Activated CD4-positive, alpha-beta T cell treated with anti-CD3 and anti-CD28 coated beads, Interleukin-2, amount 50 U/mL, for 48 hours (primary cell): Measurements from ENCODE around the gene UBAP1L.
A peak's percentile ranks its signal among the peaks of the same experiment; 100 is the strongest.
"Not testable (repeated sequence)": the region's sequence is repeated elsewhere in the genome, so short reads cannot be mapped to it uniquely, and the experiment has no call there.

Source experiments
- DNase-seq, 2 experiments: peaks; one replicate each; pipeline ENCODE4 v3.0.0-alpha.2; 2020

The UBAP1L gene

DNA sequence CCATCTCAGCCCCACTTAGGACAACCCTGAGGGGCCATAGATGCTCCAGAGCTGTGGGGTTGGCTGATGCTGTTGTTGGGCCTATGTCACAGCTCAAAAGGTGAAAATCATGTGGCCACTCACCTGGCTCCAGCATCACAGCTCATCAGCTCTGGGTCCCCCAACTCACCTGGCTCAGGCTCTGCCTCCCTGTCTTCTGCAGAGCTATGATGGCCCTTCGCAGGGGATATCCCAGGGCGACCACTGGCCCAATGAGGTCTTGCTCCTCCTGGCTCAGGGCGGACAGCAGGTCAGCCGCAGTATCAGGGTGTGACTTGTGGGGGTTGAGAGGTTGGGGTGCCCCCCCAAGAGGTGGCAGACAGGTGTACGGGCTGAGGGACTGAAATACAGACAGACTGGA is 15.7 kb downstream of the UBAP1L start:
- no peak for DNase-seq

DNA sequence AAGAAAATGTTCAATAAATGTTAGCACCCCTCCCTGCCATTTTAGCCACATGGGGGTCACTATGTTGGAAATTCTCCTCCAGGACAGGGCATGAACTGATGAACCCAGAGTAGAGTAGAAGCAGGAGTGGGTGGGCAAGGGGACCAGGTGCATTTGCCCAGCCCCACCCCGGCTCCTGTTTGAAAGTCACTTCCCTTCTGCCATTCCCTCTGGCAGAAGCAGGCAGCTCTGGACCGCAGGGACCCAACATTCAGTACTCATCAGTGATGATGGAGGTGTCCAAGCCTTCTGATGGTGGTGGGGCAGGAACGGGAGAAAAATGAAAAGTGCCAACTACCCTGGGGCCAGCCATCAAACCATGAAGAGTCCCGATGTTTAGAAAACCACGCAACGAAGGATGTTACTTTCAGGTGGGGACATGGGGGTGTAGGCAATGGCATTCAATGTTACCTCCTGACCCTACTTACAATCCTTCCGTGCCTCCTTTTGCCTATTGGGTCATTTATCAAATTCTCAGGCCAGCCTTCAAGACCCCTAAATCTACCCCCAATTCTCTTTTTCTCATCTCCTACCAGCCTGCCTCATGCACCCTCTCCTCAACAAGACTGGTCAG is 17.2 kb downstream of the UBAP1L start:
- no peak for DNase-seq

DNA sequence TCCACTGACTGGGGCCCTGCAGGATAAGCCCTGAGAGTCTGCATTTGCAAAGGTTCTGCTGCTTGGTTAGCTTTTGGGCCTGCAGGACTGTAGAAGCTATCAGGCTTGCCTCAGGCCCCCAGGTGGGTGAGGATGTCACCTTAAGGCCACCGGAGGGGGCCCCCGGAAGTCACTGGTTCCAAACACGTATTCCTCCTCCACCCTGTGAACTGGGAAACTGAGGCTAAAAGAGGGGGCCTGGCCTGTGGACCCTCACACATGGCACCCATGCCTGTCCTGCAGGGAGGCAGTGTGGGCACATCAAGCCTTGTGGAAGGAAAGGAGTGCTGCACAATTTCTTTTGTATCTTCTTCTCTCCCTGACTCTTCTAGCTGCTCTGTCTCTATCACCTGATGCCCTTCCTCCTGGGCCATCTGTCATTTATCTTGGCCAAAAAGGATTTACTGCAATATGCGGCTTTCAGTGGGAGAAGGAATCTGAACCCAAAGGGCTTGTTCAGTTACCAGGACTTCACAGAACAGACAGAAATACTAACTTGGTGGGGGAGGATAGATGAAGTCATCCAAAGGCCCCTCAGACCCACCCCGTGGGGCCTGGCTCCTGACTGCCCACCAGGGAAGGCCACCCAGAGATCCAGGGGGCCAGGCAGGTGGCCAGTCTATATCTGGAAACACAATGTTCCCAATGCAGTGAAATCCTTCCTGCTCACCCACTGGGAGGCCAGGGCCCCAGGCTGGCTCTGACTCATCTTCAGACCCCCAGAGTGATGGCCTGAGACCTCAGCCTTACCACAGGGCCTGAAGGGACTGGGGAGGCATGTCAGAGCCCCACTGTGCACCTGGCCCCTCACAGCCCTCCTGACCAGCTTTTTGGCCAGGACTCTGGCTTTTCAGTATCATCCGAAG is 18.3 kb downstream of the UBAP1L start:
- DNase-seq, result no peak

DNA sequence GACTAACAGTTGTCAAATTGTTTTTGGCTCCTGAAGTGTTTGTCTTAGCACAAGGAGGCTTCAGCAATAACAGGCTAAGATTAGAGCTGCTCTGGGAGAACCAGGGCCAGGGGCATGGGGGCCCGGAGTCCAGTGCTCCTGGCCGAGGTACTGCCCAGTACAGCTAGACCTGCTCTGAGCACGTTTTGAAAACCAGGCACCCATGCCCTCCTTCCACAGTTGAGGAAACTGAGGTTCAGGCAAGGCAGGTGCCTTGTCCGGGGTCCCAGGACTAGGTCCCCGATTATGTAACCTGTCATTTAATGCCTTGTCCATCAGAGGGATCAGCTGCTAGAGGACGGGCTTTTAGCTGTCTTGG is 19.3 kb downstream of the UBAP1L start:
- DNase-seq, result no peak

DNA sequence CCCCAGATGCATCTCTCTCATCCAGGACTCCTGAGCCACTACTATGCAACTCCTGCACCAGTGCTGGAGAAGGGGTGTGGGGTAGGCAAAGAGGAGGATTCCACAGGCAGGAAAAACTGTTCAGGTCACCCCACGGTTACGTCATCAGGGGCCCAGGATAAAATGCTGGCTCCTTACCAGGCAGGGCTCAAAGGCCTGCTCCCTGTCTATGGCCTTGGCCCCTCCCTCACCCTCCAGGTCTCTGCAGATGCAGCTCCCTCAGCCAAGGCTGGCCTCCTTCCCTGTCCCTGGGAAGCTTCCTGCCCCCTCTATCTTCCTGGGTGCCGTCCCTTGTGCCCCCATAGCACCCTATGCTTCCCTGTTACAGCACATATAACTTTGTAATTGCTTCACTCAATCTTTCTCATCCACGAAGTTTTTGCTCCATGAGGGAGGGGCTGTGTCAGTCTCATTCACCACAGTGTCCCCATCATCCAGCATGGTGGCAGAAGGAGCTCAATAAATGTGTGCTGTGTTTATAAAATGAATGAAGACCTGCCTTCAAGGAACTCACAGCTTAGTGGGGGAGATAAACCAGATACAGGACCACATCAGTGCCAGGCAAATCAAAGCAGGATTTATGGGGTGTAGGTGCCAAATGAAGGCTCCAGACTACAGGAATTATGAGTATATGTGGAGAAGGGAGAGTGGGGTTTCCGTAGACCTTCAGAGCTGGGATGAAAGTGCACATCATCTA is 19.8 kb downstream of the UBAP1L start:
- DNase-seq, result no peak

DNA sequence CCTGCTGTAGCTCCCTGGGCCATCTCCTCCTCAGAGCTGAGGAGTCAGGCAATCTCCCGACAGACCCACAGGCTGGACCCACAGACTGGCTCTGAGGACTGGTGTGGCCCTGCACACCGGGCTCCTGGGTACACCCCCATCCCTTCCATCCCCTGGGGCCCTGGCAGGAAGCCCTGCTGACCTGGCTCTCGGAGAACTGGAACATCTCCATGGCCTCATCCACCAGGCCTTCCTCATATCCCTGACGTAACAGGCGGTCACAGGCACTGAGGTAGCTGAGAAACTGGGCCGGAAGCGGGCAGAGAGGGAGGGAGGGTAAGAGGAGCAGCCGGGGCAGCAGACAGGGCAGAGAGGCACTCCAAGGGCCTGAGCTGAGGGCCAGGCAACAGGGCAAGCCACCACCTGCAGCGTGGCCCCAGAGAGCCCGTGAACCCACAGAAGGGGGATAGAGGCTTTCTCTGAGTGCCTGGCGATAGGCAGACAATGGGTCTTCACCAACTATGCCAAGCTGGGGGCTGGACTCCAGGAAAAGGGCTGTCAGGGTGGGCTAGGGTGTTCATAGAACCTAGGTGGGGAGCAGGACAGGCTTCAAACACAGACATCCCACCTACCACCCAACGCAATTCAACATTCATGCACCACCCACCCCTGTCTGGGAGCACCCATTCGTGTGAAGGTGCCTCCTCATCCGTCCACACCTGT is 20.6 kb downstream of the UBAP1L start:
- no peak for DNase-seq

DNA sequence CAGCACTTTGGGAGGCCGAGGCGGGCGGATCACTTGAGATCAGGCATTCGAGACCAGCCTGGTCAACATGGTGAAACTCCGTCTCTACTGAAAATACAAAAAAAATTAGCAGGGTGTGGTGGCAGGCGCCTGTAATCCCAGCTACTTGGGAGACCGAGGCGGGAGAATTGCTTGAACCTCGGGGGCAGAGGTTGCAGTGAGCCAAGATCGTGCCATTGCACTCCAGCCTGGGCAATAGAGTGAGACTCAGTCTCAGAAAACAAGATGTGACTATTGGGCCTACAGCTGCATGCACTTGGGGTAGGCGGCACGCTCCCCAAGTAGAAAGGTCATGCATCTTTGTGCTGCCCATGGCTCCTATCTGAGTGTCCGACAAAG is 21.2 kb downstream of the UBAP1L start:
- not testable (repeated sequence) for DNase-seq

DNA sequence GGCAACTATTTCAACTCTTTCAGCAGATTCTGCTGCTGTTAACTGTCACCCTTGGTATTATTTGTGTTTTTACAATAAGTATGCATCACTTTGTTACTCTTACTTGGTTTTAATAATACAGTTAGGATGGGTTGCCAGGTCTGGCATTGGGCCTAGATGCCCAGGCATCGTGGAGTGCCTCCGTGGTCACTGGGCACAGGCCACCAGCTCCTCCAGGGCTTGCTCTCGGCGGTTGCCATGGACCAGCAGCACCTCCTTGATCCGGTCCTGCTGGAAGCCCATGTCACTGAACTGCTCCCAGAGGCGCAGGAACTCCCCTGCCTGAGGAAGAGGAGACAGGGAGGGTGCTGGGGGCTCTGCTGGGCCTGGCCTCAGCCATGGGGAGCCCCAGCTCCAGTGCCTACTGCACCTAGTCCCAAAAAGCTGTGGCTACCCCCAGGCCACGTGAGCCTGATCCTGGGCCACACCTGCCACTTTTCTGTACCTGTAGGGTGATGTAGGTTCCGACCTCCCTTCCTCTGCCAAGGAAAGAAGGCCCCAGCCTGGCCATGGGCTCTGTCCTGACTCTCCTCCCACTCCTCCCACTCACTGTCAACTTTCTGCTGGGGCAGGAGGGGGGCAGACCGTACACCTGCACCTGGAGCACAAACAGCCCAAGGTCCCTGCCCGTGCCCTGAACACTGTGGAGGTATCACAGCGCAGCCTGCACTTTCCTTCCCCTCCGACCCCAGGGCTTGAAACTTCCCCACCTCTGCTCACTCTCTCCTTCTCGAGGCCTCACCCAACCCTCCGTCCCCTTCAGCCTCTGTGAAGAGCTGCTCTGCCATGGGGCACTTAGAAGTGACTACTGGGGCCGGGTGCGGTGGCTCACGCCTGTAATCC is 21.8 kb downstream of the UBAP1L start:
- DNase-seq, result no peak

DNA sequence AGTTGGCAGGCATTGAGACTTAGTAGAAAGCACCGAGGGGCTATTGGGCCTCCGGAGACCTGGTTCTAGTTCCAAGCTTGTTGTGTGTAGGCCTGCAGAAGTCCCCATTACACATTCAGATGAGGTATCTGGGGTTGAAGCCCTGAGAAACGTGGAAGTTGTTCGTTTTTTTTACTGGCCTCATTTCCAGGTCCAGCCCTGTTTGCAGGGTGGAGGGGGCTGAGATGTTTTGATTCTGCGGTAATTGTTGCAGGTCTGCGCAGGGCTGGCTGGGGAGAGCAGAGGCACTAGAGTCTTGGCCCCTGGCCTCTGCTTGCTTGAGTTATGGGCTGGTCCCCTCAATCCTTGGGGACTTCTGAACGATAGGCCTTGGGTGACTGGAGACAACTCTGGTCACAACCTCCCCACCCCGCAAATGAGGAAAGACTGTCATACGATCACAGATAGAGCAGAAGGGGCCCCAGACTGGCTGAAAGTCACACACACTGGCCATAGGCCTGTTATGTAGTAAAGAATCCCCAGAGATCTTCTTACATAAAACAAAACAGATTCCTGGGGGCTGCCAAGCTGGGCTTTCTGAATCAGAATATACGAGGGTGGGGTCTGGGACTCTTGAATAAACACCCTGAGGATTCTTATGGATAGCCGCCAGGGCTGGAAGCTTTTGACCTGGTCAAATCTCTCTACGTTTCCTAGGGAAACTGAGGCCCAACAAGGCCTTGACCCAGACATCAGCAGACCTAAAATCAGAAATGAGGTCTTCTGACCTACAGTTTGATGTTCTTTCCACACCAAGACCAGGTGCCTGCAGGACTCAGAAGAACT is 22.8 kb downstream of the UBAP1L start:
- DNase-seq, result no peak

DNA sequence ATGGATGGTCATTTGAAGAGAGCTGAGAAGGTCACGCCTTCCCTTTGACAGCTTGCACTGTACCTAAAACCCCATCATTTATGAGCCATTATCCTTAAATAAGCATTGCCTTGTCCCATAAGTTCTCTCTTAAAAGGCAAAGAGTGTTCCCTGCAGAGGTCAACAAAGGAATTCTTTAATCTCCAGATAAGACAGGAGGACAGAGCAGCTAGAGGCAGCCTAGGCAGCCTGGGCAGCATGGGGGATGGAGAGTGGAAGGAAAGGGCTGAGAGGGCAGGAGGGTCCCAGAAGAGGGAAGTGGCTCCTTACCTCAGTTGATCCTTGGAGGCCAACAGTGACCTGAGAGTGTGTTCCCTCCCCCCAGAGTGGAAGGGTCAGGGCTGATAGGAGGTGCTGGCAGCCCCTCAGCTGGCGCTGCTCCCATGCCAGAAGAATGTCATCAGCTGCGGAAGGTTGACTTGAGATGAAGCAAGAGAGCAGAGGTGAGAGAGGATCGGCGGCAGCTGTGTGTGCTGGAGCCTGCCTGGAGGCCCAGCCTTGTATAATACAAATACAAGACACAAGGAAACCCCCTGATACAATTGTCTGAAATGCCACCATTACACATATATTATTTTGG is 25.7 kb downstream of the UBAP1L start:
- no peak for DNase-seq

DNA sequence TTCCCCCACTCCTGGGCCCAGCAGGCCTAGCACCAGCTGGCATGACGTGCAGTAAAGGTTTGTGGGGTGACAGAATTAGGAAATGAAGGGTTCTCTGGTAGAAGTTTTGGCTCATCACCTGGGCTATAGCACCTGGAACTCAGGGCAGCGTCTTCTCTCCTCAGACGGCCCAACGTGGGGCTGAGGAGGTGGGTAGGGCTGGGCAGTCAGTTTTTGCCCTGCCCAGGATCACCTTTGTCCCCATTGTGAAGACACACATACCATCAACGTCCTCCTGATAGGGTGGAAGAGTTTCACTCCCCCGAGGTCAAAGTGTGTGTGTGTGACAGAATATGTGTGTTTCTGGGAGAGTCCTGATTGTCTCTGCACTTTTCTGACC is 26.4 kb downstream of the UBAP1L start:
- DNase-seq, result no peak

DNA sequence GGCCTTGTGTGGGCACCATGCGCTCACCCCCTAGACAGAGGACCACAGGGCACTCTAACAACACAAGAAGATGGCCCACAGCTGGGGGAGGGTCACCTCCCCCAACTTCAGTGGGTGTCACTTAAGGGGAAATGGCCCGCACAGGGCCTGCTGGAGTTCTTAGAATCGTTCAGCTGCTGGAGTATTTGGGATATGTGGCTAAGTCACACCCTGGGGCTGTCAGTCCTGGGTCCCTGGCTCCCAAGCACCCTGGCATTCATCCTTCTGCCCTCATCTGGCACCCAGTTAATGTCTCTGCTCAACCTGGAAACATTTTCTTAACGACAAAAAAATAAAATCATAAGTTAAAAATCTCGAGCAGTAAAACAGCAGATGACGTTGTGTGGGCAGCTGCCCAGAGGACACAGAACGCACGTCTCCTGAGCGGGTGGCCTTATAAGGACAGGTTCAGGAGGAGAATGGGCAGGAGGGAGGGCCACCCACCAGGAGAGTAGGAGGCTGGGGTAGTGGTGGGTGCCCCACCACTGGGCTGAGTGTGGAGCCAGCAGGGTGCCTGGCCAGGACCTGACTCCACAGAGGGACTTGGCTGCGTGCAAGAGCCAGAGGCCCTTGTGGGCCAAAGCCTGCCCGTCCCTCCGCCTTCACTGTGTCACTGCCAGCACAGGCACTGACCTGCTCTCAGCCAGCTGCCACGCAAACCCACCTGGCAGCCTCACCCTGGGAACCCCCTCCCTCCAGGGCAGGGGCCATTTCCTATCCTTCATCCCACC is 26.9 kb downstream of the UBAP1L start:
- no peak for DNase-seq

DNA sequence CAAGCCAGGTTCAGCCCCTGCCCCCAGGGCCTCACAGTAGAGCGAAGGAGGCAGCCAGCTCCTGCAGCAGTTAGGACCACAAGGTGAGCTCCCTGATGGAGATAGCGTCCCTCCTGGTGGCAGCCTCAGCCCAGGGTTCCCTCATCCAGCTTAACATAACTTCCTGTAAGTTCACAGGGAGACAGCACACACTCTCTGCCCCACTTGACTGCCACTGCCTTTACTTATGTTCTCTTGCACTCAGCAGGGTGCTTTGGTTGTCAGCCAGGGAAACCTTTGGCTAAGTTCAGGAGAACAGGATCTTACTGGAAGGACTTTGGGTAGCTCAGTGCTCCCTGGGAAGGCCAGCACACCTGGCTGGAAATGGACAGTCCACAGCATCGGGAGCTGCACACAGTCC is 27.6 kb downstream of the UBAP1L start:
- DNase-seq, result no peak

DNA sequence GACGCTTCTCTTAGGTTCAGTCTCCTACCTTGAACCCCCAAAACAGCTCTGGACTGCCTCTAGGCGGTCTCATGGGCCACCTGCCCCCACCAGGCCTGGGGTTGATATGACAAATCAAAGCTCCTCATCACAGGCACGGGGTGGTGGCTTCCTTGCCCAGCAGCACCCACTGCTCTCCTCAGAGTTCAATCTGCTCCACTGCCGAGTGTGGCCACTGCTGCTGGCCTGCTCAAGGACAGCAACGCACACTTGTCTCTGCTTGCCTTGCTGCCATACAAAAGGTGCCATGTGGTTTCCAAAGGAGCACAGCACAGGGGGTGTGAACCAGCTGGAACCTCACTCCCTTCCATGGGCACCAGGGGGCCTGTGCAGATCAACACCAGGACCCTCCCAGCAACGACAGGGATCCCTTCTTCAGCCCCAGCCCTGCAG is 28.3 kb downstream of the UBAP1L start:
- no peak for DNase-seq

DNA sequence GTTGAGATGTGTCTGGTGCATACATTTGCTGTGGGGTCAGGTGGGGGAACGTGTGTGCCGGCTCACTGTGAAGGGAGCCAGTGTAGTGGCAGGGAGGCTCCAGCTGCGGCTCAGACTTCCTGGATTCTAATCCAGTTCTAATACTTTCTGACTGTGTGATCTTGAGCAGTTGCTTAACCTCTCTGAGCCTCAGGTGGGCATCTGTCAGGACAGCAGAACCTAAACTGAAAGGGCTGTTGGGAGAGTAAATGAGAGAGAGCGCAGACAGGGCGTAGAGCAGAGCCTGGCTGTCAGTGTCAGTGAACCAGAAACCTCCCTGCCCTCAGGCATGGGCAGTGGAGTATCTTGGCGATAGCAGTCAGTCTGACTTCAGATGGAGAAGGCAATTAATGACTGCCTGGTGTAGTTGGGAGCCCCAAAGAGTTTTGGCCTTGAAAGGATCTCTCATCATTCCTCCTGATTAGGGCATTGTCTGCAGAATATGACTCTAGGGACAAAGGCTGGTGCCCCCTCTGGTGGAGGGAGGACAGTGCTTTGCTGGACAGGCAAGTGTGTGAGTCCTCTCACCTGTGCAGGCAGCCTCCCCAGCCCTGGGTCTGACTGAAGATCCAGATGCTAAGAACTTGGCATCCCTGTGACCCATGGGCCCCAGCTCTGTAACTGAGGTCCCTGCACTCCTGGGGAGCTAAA is 28.9 kb downstream of the UBAP1L start:
- peak in 1 of 2 experiments; percentile 27 for DNase-seq

DNA sequence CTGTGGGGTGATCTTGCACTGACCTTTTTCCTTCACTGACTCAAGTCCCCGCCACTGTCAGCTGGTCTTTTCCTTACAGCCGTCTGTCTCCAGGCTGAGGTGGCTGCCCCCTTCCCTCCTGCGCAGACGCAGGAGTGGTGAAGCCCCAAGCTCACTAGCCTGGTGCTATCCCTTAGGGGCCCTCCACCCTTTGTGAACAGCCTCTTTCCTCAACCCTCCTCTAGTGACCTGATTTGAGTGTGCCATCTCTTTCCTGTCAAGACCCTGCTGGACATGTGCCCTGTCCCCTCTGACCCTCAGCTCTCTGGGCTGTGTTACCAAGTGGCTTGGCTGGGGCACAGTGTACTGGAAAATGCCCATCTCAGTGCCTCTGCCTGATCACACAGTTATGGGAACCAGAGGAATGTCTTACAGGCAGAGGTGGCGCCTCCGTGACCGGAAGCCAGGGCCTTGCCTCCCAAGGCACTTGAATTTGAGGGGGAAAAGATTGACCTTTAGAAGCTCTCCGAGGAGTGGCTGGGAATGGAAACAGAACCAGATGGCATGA is 29.7 kb downstream of the UBAP1L start:
- no peak for DNase-seq

DNA sequence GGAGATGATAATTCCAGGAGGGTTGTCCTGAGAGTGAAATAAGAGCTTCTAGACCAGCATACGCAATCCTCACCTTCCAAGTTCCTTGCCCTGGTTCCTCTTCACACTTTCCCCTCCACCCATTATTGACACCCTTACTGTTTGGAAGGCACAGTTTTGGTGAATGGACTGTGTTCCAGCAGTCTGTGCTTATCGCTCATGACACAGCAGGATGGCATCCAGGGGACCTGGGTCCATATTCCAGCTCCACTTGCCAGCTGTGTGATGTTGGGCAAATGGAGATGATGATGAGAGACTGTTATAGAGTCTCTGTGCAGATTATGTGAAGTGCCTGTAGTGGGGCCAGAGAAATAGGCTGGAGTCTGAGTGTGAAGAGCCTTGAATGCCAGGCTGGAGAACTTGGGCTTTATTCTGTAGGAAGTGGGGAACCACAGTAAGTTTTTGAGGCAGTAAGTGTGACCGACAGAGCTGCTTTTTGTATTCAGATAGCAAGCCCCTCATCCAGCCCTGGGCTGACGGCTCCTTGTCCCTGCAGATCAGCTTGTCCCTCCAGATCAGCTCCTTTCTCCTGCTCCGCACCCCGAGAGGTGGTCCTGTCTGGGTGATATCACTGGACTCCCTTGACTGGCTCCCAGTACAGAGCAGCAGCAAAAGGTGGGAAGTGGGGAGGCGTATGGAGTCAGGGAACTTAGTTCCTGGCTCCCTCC is 30.3 kb downstream of the UBAP1L start:
- DNase-seq, result no peak

DNA sequence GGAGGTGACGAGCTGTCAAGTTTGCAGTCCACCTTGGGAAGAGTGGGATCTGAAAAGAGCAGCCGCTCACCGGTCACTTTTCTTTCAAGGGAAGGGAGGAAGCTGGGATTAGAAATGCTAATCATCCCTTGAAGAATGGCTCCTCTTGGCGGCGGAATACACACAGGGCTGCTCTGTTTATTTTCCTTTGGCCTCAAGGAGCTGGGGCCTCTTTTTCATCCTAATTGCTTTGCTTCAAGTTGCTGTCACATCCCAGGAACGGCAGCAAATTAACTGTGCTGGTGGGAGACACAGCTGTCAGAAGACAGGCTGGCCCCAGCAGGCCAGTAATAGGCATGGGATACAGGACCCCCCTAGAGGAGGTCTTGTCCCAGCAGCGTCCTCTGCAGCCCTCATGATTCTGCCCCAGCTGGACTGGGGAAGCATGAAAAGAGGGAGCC is 31.7 kb downstream of the UBAP1L start:
- no peak for DNase-seq
